Mucosa of descending colon (tissue), 3 donors: Measurements from ENCODE around the gene CPA1. TPM values are rescaled to one million over a fixed set of nuclear protein-coding genes. Genes with fewer than 3 reads are reported as not detected.

ENCODE experiments used
- ATAC-seq: fragments of 200-7000 bp; cut with Tn5 transposase; one replicate; pipeline ENCODE4 v1.9.1; 2020; ENCODE audit warnings: mild to moderate bottlenecking, moderate library complexity
- DNase-seq, 3 donors: peaks; one replicate each; pipeline ENCODE4 v3.0.0-alpha.2; 2020
- H3K36me3 ChIP-seq: fragments of 200-600 bp; one replicate; pipeline ENCODE4 v1.8.0; 2021; ENCODE audit warnings: low read depth, mild to moderate bottlenecking
- H3K4me1 ChIP-seq: fragments of 200-600 bp; one replicate; pipeline ENCODE4 v1.8.0; 2021; ENCODE audit warnings: low read depth, mild to moderate bottlenecking
- H3K4me3 ChIP-seq: fragments of 200-600 bp; one replicate; pipeline ENCODE4 v1.8.0; 2021; ENCODE audit warnings: mild to moderate bottlenecking
- H3K9me3 ChIP-seq: fragments of 200-600 bp; one replicate; pipeline ENCODE4 v1.8.0; 2021; ENCODE audit warnings: mild to moderate bottlenecking
- intact Hi-C, 2 donors: fragments of 100-400 bp; cut with DNase I in 1 of 2; cut with micrococcal nuclease in 1 of 2; formaldehyde crosslinking; loops; one replicate each; pipeline versions ENCODE4 v1.11.0 to v1.11.1; 2022; cut with DNase I, micrococcal nuclease
- total RNA-seq, 3 donors: library from RNA; stranded (reverse); fragmentation: NEBNext Ultra II Directional in 2 of 3; extraction: Animal tissue kit (Norgen Biotek cat#: 25700) in 2 of 3; gene quantifications; one replicate each; pipeline versions ENCODE4 v1.2.1 to v1.2.4, GENCODE V29; 2021 to 2023
- TF ChIP-seq, protein P1 (sequence below): fragments of 200-600 bp; IDR thresholded peaks from one replicate; pipeline ENCODE4 v1.8.0; 2022; ENCODE audit warnings: antibody characterized with exemption, mild to moderate bottlenecking
- donor health status: DM: no; HTN: no; CAD: no; lungs with moderate emphysema.
- donor health status: DM: no; HTN: no; CAD: no.
- donor health status: DM: no; HTN: yes; CAD: no.

Gene CPA1
- total RNA-seq, 3 donors from 2014 or later, result not detected

DNA sequence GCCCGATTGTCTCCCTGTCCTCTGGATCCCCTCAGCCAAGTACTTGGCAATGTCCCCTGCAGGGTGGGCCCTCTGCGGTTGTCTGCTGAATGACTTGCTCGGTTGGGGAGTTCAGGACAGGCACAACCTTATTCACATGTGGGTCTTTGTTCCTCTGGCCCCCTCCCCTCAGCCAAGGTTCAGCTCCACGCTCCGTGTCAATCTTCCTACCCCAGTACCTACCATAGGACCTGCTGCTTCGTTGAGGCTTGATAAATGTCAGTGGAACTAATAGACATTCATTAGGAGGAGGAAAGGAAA is 28.6 kb upstream of the CPA1 start:
- TF ChIP-seq, protein P1, sequence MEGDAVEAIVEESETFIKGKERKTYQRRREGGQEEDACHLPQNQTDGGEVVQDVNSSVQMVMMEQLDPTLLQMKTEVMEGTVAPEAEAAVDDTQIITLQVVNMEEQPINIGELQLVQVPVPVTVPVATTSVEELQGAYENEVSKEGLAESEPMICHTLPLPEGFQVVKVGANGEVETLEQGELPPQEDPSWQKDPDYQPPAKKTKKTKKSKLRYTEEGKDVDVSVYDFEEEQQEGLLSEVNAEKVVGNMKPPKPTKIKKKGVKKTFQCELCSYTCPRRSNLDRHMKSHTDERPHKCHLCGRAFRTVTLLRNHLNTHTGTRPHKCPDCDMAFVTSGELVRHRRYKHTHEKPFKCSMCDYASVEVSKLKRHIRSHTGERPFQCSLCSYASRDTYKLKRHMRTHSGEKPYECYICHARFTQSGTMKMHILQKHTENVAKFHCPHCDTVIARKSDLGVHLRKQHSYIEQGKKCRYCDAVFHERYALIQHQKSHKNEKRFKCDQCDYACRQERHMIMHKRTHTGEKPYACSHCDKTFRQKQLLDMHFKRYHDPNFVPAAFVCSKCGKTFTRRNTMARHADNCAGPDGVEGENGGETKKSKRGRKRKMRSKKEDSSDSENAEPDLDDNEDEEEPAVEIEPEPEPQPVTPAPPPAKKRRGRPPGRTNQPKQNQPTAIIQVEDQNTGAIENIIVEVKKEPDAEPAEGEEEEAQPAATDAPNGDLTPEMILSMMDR, result no peak
- intact Hi-C loops, result no loop called here

DNA sequence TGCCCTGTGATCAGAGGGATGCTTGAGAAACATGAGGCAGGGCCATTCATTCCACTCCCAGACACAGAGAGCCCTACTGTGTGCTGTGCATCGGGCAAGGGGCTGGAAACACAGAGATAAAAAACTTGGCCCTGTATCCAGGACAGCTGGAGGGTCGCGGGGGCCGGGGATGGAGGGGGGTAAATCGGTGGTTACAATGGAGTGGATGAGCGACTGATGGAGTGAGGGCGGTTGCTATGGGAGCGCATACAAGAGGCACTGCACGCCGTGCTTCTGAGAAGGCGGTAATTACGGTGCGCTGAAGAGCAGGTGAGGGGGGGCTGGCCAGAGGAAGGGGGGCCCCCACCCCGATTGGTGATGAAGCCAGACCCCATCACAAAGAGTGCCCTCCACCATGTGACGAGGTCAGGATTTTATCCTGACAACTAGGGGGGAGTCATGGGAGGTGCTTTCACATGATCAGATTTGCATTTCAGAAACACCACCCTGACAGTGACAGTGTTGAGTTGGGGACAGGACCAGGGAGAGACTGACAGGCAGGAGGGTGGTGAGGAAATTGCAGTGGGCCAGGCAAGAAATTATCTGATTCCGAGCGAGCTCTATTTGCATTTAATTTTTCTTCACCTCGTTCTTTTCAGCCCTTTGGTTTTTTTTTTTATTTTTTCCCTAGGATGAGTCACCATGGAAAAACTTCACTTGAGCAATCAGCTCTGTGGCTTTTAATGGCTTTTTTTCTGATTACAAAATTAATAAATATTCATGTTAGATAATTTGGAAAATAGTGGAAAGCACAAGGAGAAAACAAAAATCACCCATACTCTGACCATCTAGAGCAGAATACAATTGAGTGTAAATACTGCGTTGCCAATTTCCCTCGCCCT is 27.9 kb upstream of the CPA1 start:
- TF ChIP-seq, protein P1, result no peak
- no peaks in the 10 kb centered on the region for H3K36me3 ChIP-seq
- H3K4me1 ChIP-seq, result no peaks in the 10 kb centered on the region
- no peak for ATAC-seq
- H3K4me3 ChIP-seq, result no peak overlapping the region
- no peaks in the 10 kb centered on the region for H3K9me3 ChIP-seq
- DNase-seq, result no peak
- intact Hi-C loops, result no loop called here

More for the DNA sequence above, 28.6 kb upstream of the CPA1 start:
- ATAC-seq (no peak), DNase-seq (no peak)
- Histone ChIP-seq H3K9me3 (no peaks in the 10 kb centered on the region), H3K4me3 (no peak overlapping the region), H3K36me3 (no peaks in the 10 kb centered on the region), H3K4me1 (no peaks in the 10 kb centered on the region)

DNA sequence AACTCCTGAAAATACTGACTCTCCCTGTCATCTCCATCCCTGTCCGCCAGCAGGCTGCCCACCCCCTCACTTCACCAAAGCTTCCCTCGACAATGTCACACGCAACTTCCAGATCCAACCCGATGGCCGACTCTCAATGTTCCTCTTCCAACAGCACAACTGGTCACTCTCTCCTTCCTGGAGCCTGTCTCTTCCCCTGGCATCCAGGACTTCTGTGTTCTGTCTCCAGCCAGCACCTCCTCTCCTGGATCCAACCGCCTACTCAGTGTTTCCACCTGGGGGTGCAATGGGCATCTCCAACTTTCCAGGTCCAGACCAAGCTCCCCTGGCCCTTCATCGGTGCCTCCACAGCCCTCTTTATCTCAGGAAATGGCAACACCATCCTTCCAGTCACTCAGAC is 27.1 kb upstream of the CPA1 start:
- intact Hi-C loops, result no loop called here
- no peaks in the 10 kb centered on the region for H3K36me3 ChIP-seq
- TF ChIP-seq, protein P1, result no peak
- H3K4me1 ChIP-seq, result no peaks in the 10 kb centered on the region
- no peak for ATAC-seq
- no peak for DNase-seq
- H3K9me3 ChIP-seq, result no peaks in the 10 kb centered on the region
- H3K4me3 ChIP-seq, result no peak overlapping the region

DNA sequence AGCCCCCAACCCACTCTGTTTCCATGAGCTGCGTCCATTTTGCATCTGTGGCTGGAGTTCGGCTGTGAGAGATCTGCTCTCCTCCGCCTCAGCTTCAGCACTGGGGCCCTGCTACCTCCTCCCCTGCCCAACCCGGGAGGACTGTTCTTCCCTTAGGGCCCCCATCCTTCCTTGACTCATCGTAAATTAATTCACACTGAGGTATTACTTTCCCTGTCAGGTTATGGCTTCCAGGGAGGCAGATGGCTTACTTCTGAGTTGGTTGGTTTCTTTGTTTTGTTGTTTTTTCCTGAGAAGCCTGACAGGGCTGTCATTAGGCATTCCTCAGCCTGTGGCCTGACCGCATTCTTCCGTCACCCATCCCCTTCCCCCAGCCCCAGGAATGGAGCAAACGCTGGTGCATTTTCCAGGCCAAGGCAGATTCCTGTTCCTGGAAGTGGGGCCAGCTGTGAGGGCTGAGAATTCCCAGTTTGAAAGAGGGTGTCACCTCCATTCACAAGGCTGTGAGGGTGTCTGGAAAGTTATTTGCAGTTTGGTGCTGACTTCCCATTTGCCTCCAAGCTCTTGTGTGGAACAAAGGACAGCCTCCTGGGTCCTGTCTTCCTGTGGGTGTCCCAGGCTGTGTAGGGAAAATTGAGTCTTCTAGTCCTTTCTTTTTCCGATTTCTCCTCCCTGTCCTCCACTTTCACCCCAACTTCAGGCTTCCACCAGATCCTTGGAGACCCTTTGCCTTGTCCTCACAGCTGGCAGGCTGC is 24.0 kb upstream of the CPA1 start:
- Histone ChIP-seq H3K9me3 (peaks cover 6% of the 10 kb centered on the region), H3K4me1 (no peaks in the 10 kb centered on the region), H3K4me3 (no peak overlapping the region), H3K36me3 (no peaks in the 10 kb centered on the region)
- TF ChIP-seq, protein P1, result no peak
- DNase-seq (peak in 1 of 3 donors; percentile 43), ATAC-seq (peak; percentile 56)
- intact Hi-C loops, result no loop called here

DNA sequence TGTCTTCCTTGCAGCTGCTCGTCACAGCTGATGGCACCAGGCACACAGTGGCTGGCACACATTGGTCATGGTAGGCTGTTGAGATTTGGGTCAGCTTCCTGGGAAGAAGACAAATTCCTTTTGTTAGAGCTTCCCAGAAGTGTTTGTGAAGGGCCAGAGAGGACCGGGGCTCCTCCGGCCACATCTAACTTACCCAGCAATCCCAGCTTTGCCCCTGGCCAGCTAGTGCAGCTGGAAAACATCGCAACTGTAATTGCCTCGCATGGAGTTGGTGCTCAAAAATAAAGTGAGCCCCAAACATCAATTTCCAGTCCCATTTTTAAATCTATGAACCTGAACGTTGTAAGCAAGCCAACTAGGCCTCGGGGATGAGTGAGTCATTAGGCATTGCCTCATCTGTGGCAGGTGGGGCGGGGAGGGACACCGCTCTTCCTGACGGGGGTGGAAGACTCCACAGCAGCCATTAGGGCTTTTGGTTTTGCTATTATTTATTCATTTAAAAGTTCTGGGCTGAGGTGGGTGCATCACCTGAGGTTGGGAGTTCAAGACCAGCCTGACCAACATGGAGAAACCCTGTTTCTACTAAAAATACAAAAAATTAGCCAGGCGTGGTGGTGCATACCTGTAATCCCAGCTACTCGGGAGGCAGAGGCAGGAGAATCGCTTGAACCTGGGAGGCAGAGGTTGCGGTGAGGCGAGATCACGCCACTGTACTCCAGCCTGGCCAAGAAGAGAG is 23.2 kb upstream of the CPA1 start:
- no peaks in the 10 kb centered on the region for H3K4me1 ChIP-seq
- ATAC-seq (peak; percentile 34), DNase-seq (no peak)
- intact Hi-C loops, result no loop called here
- H3K9me3 ChIP-seq, result peaks cover 6% of the 10 kb centered on the region
- no peaks in the 10 kb centered on the region for H3K36me3 ChIP-seq
- H3K4me3 ChIP-seq, result no peak overlapping the region
- TF ChIP-seq, protein P1, result no peak
